Measurements from ENCODE around the gene ATP9B.

Gene ATP9B

GRCh38 chr18:79413025-79413424 is 343.8 kb downstream of the ATP9B start:
- no peak for DNase-seq (ENCODE audit: low read depth)

DNA sequence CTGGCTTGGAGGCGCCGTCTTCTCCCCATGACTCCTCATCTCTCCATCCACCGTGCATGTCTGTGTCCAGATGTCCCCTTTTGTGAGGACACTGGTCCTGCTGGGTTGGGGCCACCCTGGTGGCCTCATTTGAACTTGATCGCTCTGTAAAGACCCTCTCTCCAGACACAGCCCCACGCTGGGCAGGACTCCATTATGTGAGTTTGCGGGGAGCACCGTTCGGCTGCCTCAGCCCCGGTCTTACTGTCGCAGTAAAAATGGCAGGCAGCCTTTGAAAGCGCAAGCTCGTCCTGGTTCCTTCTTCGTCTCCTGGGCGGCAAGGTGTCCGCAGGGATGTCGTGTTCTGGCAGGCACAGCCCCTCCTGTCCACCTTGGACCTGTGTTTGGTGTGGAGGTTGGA is 344.2 kb downstream of the ATP9B start:
- DNase-seq (ENCODE audit: low read depth) = no peak

- DNase-seq (ENCODE audit: low read depth) = no peak
Measured at GRCh38 chr18:79413901-79414300, 344.7 kb downstream of the ATP9B start.

DNA sequence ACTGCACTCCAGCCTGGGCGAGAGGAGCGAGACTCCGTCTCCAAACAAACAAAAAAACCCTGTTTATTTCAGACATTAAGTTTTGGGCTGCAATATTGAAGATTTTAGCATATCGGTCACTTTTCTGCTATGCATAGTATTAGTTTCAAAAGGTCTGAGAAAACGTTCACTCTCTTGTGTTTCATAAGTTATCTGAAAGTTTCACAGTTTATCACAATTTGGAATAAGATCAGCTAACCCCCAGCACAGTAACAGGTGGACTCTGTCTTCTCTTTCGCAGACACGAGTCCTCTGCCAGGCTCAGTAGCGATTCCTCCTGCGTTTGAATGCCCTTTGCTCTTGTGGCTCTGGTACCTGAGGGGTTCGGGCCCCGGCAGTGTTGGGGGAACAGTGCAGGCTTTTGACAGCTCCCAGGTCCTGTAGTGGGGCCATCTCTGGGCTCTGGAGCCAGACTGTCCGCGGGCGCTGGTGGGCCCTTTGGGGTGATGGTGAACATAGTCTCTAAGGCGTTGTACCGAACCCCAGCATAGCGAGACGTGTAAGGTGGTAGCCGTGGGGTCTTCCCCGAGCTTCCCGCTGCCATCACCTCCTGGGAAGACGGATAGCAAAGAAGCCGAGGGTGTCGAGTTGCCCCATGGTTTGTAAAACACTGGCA is 347.0 kb downstream of the ATP9B start:
- DNase-seq (ENCODE audit: low read depth) = no peak

DNA sequence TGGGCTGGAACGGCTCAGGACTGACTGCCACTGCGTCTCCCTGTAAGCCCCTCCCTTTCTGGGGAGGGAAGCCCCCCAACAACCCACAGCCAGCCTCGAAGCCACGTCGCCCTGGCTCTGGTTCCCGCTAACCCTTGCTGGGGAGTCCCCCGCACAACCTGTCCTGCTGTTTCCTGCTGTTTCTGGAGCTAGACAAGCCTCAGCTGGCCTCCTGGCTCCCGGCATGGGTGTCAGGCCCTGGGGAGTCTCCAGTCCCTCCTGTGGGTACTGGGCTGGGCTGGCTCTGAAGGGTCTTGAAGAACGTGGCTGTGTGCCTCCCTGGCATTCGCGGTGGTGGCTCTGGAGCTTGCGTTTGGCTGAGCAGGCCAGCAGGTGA is 347.5 kb downstream of the ATP9B start:
- no peak for DNase-seq (ENCODE audit: low read depth)

DNA sequence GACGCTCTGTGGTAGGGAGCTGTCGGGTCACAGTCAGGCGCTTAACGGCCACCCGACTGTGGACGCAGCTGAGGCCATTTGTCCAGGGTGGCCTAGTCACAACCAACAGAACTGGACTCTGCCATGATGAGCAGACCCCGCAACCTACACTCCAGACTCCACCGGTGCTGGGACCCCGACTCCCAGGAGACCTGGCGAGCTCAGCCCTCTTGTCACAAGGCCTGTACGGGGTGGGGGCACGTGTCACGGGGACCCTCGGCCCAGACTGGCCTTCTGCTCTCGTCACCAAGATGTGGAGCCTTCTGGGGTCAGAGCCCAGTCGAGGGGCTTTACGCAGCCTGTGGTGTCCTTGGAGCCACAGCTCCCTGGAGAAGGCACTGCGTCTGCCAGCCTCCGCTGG is 349.0 kb downstream of the ATP9B start:
- DNase-seq (ENCODE audit: low read depth) = no peak

DNA sequence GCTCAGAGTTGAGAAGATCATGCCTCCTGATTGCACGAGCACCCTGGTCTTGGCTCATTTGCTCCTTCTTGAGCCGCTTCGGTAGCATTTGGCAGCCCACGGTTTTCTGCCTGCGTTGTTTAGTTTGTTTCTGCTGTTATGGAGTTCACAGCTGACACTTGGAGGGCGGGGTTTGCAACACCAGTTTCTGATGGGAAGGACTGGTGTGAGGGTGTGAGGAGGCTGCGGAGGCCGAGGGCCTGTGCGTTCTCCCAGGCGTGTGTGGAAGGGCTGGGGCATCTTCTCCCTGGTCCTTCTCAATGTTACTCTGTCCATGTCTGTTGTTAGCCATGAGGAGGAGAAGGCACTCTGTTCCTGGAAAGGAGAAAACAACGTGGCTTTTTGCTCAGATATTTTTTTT is 349.4 kb downstream of the ATP9B start:
- no peak for DNase-seq (ENCODE audit: low read depth)

DNA sequence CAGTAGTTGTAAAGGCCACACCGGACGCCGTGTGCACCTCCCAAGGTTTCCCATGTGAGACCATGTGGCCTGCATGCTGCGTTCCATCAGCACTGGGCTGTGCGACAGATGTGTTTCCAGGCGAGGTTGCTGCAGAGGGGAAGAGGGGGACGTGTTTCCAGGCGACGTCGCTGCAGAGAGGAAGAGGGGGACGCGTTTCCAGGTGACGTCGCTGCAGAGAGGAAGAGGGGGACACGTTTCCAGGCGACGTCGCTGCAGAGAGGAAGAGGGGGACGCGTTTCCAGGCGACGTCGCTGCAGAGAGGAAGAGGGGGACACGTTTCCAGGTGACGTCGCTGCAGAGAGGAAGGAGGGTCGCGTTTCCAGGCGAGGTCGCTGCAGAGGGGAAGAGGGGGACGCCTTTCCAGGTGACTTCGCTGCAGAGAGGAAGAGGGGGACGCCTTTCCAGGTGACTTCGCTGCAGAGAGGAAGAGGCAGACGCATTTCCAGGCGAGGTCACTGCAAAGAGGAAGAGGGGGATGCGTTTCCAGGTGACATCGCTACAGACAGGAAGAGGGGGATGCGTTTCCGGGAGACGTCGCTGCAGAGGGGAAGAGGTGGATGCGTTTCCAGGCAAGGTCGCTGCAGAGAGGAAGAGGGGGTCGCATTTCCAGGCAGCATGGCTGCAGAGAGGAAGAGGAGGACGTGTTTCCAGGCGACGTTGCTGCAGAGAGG is 351.0 kb downstream of the ATP9B start:
- DNase-seq (ENCODE audit: low read depth) = no peak

DNA sequence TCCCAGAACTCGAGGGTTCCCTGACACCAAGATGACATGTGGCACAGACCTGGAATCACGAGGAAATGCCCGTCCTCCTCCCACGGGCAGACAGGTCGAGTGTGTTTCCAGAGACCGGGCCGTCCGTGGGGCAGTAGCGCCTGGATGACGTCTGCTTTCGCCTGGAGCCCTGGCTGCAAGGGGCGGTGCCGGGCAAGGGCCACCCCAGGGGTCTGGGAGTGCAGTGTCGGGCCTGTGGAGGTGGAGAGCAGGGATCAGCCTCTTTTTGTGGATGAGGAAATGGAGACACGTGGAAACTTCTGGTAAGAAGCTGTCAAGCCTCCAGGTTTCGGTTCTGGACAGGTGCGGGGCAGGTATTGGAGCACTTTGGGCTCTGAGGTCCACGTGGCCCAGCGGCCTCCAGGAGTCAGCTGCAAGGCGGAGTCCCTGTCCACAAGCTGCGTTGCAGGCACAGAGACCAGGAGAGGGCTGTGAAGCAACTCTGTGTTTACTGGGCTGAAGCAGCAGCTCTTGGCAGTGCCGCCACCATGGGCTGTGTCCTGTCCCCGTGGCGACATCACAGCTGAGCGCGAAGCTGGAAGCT is 352.2 kb downstream of the ATP9B start:
- no peak for DNase-seq (ENCODE audit: low read depth)

GRCh38 chr18:79422022-79422782 is 353.0 kb downstream of the ATP9B start:
- no peak for DNase-seq (ENCODE audit: low read depth)

GRCh38 chr18:79422783-79423165 is 353.6 kb downstream of the ATP9B start:
- DNase-seq (ENCODE audit: low read depth) = no peak

DNA sequence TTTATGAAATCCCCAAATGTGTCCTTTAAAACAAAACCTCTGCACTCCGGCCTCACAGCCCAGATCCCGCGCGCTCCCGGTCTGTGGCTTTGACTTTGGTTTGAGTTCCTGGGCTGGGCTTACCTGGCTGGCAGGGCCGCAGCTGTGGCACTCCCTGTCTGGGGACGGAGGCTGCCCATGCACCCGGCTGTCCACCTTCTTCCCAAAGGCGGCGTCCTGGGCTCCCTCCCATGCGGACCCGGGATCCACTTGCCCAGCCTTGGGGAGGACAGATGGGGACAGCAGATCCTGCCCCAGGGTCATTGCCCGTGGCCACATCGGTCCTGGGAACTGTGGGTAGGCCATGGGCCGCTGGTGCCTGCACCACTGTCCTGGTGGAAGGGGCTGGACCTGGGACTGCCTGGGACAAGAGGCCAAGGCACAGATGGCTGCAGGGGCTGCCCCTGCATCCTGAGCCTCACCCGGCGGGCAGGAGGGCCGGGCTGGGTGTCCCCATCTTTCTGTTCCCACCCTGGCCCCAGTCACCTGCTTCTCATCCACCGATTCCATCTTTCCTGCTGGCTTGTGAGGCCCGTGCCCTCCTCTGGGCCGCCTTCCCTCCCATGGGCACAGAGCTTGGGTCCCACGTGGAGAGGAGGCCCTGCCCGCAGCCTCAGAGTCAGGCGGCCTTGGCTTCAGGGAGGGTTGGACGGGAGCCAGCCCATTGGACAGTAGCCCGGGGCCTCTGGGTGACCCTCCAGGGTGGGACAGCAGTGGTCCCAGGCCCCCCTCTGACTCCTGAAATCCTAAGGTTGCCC is 354.2 kb downstream of the ATP9B start:
- DNase-seq (ENCODE audit: low read depth) = no peak

- DNase-seq (ENCODE audit: low read depth) = no peak
Measured at GRCh38 chr18:79424008-79424565, 354.9 kb downstream of the ATP9B start.

- DNase-seq (ENCODE audit: low read depth) = no peak
Measured at GRCh38 chr18:79424880-79425568, 355.8 kb downstream of the ATP9B start.

DNA sequence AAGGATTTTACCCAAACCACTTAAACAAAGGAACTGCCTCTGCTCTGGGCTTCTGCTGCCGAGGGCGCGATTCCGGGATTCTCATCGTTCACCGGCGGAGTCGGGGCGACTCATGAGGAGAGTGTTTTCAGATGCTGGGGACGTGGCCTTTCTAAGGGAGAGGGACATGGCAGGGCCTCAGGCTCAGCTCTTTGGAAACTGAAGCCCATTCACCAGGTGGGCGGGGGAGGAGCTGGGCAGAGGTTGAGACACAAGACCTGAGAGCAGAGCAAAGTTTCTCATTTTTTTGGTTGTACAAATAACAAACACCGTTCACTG is 356.3 kb downstream of the ATP9B start:
- no peak for DNase-seq (ENCODE audit: low read depth)

DNA sequence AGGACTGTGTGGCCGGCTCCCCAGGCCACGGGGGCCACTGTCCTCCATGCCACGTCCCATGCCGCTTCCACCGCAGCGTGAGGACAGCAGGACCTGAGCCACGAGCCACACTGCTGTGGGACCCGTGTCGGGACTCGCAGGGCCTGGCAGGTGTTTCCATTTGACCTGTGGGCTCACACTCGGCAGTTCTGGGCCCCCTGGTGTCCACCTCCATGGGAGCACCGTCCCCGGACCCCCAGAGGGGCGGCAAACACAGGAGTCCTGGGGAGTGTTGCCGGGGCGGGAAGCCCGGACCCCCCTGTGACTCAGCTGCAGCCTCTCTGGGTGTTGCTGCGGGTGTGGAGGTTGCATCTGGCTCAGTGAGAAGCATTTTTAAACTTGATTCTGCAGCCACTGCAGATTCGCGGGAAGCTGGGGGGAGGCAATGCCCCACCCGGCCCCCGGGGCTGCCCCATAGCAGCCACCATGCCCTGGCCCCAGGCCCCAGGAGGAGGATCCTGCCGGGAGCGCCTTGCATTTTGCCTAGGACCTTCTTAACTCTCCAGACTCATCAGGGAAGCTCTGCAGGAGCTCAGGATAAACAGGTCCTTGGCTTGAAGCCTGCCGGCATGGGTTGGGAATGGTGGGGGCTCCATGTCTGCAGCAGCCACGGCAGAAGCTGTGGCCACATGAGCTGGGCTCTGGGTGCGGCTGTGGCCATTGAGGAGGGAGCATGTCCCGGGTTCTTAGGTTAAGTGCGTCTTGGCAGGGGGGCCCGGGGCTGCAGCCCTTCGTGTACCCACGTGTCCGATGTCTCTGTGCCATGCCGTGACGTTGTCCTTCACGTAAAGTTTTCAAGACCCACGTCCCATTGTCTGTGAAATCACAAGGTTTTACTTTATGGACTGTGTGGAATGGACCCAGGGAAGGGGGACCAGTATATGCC is 357.4 kb downstream of the ATP9B start:
- no peak for DNase-seq (ENCODE audit: low read depth)

DNA sequence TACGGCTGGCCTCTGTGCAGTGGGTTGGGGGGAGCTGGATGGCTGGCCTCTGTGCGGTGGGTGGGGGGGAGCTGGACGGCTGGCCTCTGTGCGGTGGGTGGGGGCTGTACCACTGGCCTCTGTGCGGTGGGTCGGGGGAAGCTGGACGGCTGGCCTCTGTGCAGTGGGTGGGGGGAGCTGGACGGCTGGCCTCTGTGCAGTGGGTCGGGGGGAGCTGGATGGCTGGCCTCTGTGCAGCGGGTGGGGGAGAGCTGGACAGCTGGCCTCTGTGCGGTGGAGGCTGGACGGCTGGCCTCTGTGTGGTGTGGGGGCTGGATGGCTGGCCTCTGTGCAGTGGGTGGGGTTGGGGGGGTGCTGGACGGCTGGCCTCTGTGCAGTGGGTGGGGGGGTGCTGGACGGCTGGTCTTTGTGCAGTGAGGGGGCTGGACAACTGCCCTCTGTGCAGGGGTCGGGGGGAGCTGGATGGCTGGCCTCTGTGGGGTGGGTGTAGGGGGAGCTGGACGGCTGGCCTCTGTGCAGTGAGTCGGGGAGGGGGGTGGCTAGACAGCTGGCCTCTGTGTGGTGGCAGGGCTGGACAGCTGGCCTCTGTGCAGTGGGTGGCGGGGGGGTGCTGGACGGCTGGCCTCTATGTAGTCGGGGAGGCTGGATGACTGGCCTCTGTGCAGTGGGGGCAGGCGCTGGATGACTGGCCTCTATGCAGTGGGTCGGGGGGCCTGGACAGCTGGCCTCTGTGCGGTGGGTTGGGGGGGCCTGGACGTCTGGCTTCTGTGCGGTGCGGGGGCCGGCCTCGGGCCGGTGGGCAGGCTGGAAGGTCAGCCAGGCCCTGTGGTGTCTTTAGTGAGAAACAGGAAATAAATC is 358.4 kb downstream of the ATP9B start:
- no peak for DNase-seq (ENCODE audit: low read depth)

Data from HS-27A (cell line).